Activated T-cell treated with anti-CD3 and anti-CD28 coated beads, Interleukin-2, amount 50 U/mL, for 4 hours (primary cell): ENCODE measurements around the gene BNIP2. TPM values are rescaled to one million over a fixed set of nuclear protein-coding genes. Genes with fewer than 3 reads are reported as not detected.

Experiments
- ATAC-seq, 2 donors: fragments of 200-7000 bp; cut with Tn5 transposase; one replicate each; pipeline ENCODE4 v1.10.0; 2021
- DNase-seq: peaks from one replicate; pipeline ENCODE4 v3.0.0-alpha.2; 2020
- H3K27me3 Mint-ChIP-seq: one replicate; pipeline ENCODE4 v1.8.0; 2021; ENCODE audit warnings: low read depth, mixed read lengths
- H3K36me3 Mint-ChIP-seq: one replicate; pipeline ENCODE4 v1.8.0; 2022; ENCODE audit warnings: mixed read lengths; ENCODE audit not compliant: insufficient read depth
- H3K4me1 Mint-ChIP-seq: one replicate; pipeline ENCODE4 v1.8.0; 2021; ENCODE audit warnings: low read depth, mixed read lengths
- H3K4me3 Mint-ChIP-seq: one replicate; pipeline ENCODE4 v1.8.0; 2021; ENCODE audit warnings: mild to moderate bottlenecking, moderate library complexity, mixed read lengths
- H3K9me3 Mint-ChIP-seq: one replicate; pipeline ENCODE4 v1.8.0; 2021; ENCODE audit warnings: mixed read lengths
- total RNA-seq, 3 donors: library from RNA; stranded (reverse); gene quantifications; one replicate each; pipeline ENCODE4 v1.2.1, GENCODE V29; 2021

Gene BNIP2
- total RNA-seq, 3 donors from 2014 or later: 55.6 to 66.3 (median 56.3) TPM

DNA sequence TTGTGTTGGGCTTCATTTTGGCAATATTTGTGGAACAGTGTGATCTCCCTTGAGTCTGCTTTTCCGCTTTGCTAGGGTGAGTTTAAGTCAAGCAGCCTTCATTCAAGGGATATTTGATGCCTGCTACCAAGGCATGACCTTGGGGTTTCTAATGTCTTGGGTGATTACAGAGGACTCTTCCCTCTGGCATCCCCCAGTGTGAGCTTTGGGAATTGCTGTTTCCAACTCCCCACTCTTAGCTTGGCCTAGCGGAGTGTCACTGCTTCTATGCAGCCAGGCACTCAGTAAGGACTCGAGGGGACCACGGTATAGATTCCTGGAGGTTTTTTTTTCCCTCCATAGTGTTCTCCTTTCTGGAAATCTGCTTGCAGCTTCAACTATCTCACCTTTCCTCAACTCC is 56.4 kb downstream of the BNIP2 start:
- DNase-seq: no peak
- no peaks in the 10 kb centered on the region for H3K27me3 Mint-ChIP-seq
- H3K4me1 Mint-ChIP-seq: no peaks in the 10 kb centered on the region
- ATAC-seq: no peak
- peaks cover 6% of the 10 kb centered on the region for H3K36me3 Mint-ChIP-seq
- no peak overlapping the region for H3K4me3 Mint-ChIP-seq
- H3K9me3 Mint-ChIP-seq: no peaks in the 10 kb centered on the region

DNA sequence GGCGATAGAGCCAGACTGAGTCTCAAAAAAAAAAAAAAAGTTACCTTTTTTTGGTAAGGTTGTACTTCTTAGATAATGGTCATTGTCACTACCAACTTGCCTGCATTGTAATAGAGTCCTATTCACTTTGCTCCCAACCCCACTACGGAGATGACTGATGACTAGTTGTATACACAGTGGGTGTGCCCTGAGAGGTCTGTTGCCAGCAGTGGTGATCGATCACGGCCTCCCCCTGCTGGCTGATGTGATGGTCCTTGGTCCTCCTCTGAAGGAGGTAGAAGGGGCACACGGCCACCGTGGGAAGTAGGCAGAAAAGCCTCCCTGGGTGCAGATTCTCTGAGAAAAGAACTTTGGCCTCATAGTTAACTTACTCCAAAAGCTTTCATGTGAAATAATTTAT is 66.8 kb downstream of the BNIP2 start:
- peak; percentile 80 to 83 for ATAC-seq
- Mint-ChIP-seq H3K9me3 (no peaks in the 10 kb centered on the region), H3K27me3 (peaks cover 17% of the 10 kb centered on the region), H3K4me1 (no peaks in the 10 kb centered on the region), H3K36me3 (no peaks in the 10 kb centered on the region), H3K4me3 (no peak overlapping the region)
- peak; percentile 11 for DNase-seq

DNA sequence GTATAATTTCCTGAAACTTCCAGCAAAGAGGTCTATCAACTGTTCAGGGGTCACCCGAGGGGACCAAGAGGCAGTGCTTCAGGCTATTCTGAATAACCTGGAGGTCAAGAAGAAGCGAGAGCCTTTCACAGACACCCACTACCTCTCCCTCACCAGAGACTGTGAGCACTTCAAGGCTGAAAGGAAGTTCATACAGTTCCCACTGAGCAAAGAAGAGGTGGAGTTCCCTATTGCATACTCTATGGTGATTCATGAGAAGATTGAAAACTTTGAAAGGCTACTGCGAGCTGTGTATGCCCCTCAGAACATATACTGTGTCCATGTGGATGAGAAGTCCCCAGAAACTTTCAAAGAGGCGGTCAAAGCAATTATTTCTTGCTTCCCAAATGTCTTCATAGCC is 70.7 kb downstream of the BNIP2 start:
- H3K27me3 Mint-ChIP-seq: peaks cover 23% of the 10 kb centered on the region
- H3K4me3 Mint-ChIP-seq: no peak overlapping the region
- H3K4me1 Mint-ChIP-seq: peaks cover 4% of the 10 kb centered on the region
- ATAC-seq (no peak), DNase-seq (no peak)
- H3K36me3 Mint-ChIP-seq: no peaks in the 10 kb centered on the region
- no peaks in the 10 kb centered on the region for H3K9me3 Mint-ChIP-seq

DNA sequence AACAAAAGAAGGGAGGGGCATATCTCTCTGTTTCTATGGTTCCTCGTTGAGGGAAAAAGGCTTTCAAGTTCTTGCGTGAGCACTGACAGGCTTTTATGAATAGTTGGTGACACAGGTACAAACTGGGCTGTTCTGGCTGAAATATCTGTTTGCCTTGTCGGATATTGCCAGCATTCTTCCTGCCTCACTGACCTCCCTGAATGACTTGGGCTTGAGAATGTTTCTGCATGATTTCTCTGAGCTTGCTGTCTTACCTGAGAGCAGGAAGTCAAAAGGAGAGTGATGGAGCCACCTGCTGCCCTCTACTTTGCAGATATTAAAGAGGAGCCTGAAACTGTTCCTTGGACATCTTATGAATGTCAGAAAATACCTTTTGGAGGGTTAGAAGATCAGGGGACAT is 72.7 kb downstream of the BNIP2 start:
- DNase-seq (no peak), ATAC-seq (no peak)
- H3K27me3 Mint-ChIP-seq: peaks cover 27% of the 10 kb centered on the region
- H3K36me3 Mint-ChIP-seq: no peaks in the 10 kb centered on the region
- H3K4me1 Mint-ChIP-seq: peaks cover 4% of the 10 kb centered on the region
- no peak overlapping the region for H3K4me3 Mint-ChIP-seq
- no peaks in the 10 kb centered on the region for H3K9me3 Mint-ChIP-seq

DNA sequence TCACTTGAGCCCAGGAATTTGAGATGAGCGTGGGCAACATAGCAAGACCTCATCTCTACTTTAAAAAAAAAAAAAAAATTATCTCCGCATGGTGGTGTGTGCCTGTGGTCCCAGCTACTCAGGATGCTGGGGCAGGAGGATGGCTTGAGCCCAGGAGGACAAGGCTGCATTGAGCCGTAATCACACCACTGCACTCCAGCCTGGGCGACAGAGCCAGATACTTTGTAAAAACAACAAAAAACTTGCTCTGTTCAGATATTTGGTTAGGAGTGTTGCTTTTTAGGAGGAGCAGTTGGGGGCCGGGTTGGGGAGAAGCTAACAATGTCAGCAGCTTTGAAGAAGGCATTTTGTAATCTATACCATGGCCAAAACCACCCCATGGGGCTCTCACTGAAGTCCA is 73.5 kb downstream of the BNIP2 start:
- peaks cover 27% of the 10 kb centered on the region for H3K27me3 Mint-ChIP-seq
- ATAC-seq (no peak), DNase-seq (no peak)
- peaks cover 4% of the 10 kb centered on the region for H3K4me1 Mint-ChIP-seq
- no peaks in the 10 kb centered on the region for H3K36me3 Mint-ChIP-seq
- H3K9me3 Mint-ChIP-seq: no peaks in the 10 kb centered on the region
- H3K4me3 Mint-ChIP-seq: no peak overlapping the region

DNA sequence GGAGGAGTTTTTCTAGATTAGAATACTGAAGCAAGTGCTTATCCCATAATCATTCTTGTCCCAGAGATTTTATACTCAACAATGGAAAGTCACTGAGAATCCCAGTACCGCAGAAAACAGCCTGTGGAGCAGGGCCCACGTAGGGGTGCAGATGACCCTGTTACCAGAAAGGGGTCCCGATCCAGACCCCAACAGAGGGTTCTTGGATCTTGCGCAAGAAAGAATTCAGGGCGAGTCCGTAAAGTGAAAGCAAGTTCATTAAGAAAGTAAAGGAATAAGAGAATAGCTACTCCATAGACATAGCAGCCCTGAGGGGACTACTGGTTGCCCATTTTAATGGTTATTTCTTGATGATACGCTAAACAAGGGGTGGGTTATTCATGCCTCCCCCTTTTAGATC is 75.0 kb downstream of the BNIP2 start:
- Mint-ChIP-seq H3K4me1 (peaks cover 4% of the 10 kb centered on the region), H3K27me3 (peaks cover 26% of the 10 kb centered on the region), H3K36me3 (no peaks in the 10 kb centered on the region), H3K9me3 (no peaks in the 10 kb centered on the region), H3K4me3 (no peak overlapping the region)
- ATAC-seq (no peak), DNase-seq (no peak)

DNA sequence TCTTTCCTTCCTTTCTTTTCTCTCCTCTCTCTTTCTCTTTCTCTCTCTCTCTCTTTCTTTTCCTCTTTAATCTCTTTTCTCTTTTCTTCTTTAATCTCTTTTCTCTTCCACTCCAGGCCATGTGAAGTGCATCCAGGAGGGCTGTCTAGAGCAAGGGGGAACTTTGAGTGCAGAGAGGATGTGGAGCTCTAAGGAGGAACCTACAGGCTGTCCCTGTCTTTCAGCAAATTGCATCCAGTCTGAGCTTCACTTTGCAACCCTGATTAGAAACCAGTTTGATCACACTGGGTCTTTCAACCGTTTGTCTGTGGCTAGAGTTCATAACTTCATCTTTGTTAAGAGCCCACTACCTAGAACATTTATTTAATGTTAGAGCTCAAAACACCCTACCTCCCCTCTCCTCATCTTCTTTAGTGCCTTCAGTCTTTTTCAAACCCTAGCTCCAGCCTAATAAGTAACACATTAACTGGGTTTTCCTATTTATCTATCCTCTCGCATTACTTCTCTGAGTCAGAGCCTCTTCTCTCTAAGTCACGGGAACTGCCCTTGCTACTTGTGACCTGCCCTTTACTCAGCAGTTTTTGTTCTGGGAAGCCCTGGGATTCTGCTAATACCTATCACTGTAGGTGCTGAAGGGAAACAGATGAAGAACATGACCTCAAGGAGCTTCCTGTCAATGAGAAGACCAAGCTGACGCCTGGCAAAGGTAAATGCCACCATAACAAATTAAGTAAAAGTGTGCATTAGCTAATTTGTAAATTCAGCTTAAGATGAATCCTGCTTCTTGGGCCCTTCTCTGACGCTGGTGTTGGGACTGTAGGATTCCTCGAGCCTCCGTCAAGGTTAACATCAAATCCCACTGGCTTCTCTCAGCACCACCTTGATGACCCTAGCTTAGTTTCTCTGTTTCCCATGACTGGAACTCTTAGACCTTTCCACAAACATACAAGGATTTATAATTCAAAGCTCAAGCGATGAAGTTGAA is 77.6 kb downstream of the BNIP2 start, which contains the start of gene GCNT3:
Gene GCNT3 (plus strand): TSS at position 508 of the 985 bp plus-strand sequence. CDS start 6,456 bp downstream, outside the sequence.
- DNase-seq (no peak), ATAC-seq (no peak)
- Mint-ChIP-seq H3K27me3 (peaks cover 18% of the 10 kb centered on the region), H3K9me3 (no peaks in the 10 kb centered on the region), H3K4me3 (no peak within 1 kb of the TSS), H3K4me1 (peaks cover 4% of the 10 kb centered on the region), H3K36me3 (no peaks in the 10 kb centered on the region)

DNA sequence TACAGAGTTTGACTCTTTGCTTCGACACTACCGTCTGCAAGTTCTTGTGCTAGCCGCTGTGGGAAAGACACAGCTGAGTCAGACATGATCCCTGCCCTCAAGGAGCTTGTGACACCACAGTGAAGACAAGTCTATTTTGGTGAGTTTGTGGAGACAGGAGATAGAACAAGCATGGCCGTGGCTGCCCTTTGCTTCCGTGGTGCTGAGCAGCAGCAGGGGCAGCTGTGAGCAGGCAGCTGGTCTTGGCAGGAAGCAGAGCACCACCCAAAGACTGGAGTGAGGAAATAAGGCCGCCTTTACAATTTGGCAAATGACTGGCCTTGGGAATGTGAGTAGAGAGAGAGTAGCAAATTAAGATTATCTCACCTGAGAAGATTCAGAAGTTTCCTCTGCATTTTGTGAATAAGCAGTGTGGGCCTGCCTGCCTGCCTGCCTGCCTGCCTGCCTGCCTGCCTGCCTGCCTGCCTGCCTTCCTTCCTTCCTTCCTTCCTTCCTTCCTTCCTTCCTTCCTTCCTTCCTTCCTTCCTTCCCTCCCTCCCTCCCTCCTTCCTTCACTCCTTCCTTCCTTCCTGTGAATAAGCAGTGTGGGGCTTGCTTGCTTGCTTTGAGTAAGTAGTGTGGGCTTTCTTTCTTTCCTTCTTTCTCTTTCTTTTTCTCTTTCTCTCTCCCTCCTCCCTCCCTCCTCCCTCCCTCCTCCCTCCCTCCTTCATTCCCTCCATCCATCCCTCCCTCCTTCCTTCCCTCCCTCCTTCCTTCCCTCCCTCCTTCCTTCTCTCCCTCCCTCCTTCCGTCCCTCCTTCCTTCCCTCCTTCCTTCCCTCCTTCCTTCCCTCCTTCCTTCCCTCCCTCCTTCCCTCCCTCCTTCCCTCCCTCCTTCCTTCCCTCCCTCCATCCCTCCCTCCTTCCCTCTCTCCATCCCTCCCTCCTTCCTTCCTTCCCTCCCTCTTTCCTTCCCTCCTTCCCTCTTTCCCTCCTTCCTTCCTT is 79.1 kb downstream of the BNIP2 start:
- H3K9me3 Mint-ChIP-seq: no peaks in the 10 kb centered on the region
- H3K36me3 Mint-ChIP-seq: no peaks in the 10 kb centered on the region
- no peak for ATAC-seq
- H3K27me3 Mint-ChIP-seq: peaks cover 17% of the 10 kb centered on the region
- no peak for DNase-seq
- peaks cover 3% of the 10 kb centered on the region for H3K4me1 Mint-ChIP-seq
- H3K4me3 Mint-ChIP-seq: no peak overlapping the region

Other genes with a start within 250 kb of the BNIP2 start
- gene GCNT3, start 77.5 kb downstream of the BNIP2 start, total RNA-seq: under 1 TPM in 1 of 3 donors, not detected in 2; 0.28 TPM
- 100 to 1,000 TPM; 237 to 250 (median 240) TPM for gene GTF2A2, start 31.8 kb downstream of the BNIP2 start, total RNA-seq